Jurkat, Clone E6-1 (cell line): ENCODE measurements around the gene TIMM44.
"Not testable (repeated sequence)": the region's sequence is repeated elsewhere in the genome, so short reads cannot be mapped to it uniquely, and the experiment has no call there.

Experiments used
- DNase-seq: peaks from one replicate; pipeline ENCODE4 v3.0.0-alpha.2; 2011; ENCODE audit warnings: low read depth, low spot score
- H3K4me3 ChIP-seq: 2 replicates; pipeline ENCODE4 v1.5.1; 2011; ENCODE audit warnings: mild to moderate bottlenecking, low read length, control low read depth, moderate library complexity

TIMM44 gene

GRCh38 chr19:7961082-7961481 is 17.6 kb upstream of the TIMM44 start:
- H3K4me3 ChIP-seq, DNase-seq: not testable (repeated sequence)

GRCh38 chr19:7959211-7959610 is 15.7 kb upstream of the TIMM44 start:
- no peak for DNase-seq

GRCh38 chr19:7955696-7956095 is 12.2 kb upstream of the TIMM44 start:
- no peak for DNase-seq
- H3K4me3 ChIP-seq, result no peak overlapping the region

More at GRCh38 chr19:7959211-7959610, 15.7 kb upstream of the TIMM44 start:
- H3K4me3 ChIP-seq, result no peak overlapping the region

GRCh38 chr19:7953576-7953975 is 10.1 kb upstream of the TIMM44 start:
- no peak for DNase-seq
- H3K4me3 ChIP-seq, result no peak overlapping the region

- H3K4me3 ChIP-seq, result no peak overlapping the region
- no peak for DNase-seq
These were observed 9.6 kb upstream of the TIMM44 start for GRCh38 chr19:7953060-7953459.

GRCh38 chr19:7947939-7948338 is 4.5 kb upstream of the TIMM44 start:
- no peak overlapping the region for H3K4me3 ChIP-seq
- no peak for DNase-seq

- peak; percentile 90 for DNase-seq
- peak overlapping the region; percentile 75 for H3K4me3 ChIP-seq
These were observed 803 bp upstream of the TIMM44 start for GRCh38 chr19:7944177-7944761.

GRCh38 chr19:7942981-7943443 is 454 bp downstream of the TIMM44 start:
- DNase-seq, result no peak
- H3K4me3 ChIP-seq, result peak overlapping the region; percentile 75

- H3K4me3 ChIP-seq, result peak overlapping the region; percentile 75
- no peak for DNase-seq
These were observed 1.4 kb downstream of the TIMM44 start for GRCh38 chr19:7941895-7942596.

- no peak overlapping the region for H3K4me3 ChIP-seq
- no peak for DNase-seq
These were observed 2.6 kb downstream of the TIMM44 start for GRCh38 chr19:7940841-7941240.

- H3K4me3 ChIP-seq, result no peak overlapping the region
- no peak for DNase-seq
These were observed 8.7 kb downstream of the TIMM44 start for GRCh38 chr19:7934766-7935165.

GRCh38 chr19:7933828-7934725 is 9.4 kb downstream of the TIMM44 start:
- no peak overlapping the region for H3K4me3 ChIP-seq
- DNase-seq, result no peak

- H3K4me3 ChIP-seq, result no peak overlapping the region
- no peak for DNase-seq
These were observed 10.1 kb downstream of the TIMM44 start for GRCh38 chr19:7933411-7933810.

GRCh38 chr19:7932930-7933300 is 10.6 kb downstream of the TIMM44 start:
- no peak for DNase-seq
- H3K4me3 ChIP-seq, result no peak overlapping the region

GRCh38 chr19:7932276-7932929 is 11.1 kb downstream of the TIMM44 start:
- no peak for DNase-seq
- no peak overlapping the region for H3K4me3 ChIP-seq

GRCh38 chr19:7931221-7932061 is 12.0 kb downstream of the TIMM44 start:
- no peak overlapping the region for H3K4me3 ChIP-seq
- no peak for DNase-seq

GRCh38 chr19:7930765-7931164 is 12.7 kb downstream of the TIMM44 start:
- H3K4me3 ChIP-seq, result no peak overlapping the region
- no peak for DNase-seq

GRCh38 chr19:7930030-7930429 is 13.4 kb downstream of the TIMM44 start:
- H3K4me3 ChIP-seq, DNase-seq: not testable (repeated sequence)
